Esophagus squamous epithelium (tissue), 5 donors: ENCODE measurements around the gene CST9. TPM values are rescaled to one million over a fixed set of nuclear protein-coding genes. Genes with fewer than 3 reads are reported as not detected.
A peak's percentile ranks its signal among the peaks of the same experiment; 100 is the strongest.

Experiments used
- DNase-seq: peaks from one replicate; lab custom pipeline; 2025; lab: John Stamatoyannopoulos, UW
- H3K27ac ChIP-seq, 4 donors: fragments of 200-600 bp; sonication (generic); one replicate each; pipeline ENCODE4 v1.5.1; 2016 to 2019; ENCODE audit warnings: mild to moderate bottlenecking in 1 of 4
- H3K27me3 ChIP-seq, 4 donors: fragments of 200-600 bp; sonication (generic); 1 replicate in 3 of 4; 2 replicates in 1 of 4; pipeline versions ENCODE4 v1.5.1 to v1.6.0; 2017 to 2021; ENCODE audit warnings: antibody characterized with exemption in 1 of 4
- H3K36me3 ChIP-seq, 3 donors: fragments of 200-600 bp; sonication (generic); one replicate each; pipeline ENCODE4 v1.5.1; 2016 to 2019
- H3K4me1 ChIP-seq, 3 donors: fragments of 200-600 bp; sonication (generic); one replicate each; pipeline ENCODE4 v1.5.1; 2017 to 2019
- H3K4me3 ChIP-seq, 4 donors: fragments of 200-600 bp; sonication (generic); 1 replicate in 3 of 4; 2 replicates in 1 of 4; pipeline ENCODE4 v1.5.1; 2016 to 2019; ENCODE audit warnings: mild to moderate bottlenecking in 2 of 4, moderate library complexity in 1 of 4
- H3K9me3 ChIP-seq, 3 donors: fragments of 200-600 bp; sonication (generic); one replicate each; pipeline ENCODE4 v1.5.1; 2016 to 2019
- POLR2A ChIP-seq, 4 donors: fragments of 450-650 bp; IDR thresholded peaks; one replicate each; pipeline ENCODE4 v1.6.1; 2017; ENCODE audit warnings: antibody characterized with exemption in 4 of 4, mild to moderate bottlenecking in 4 of 4, moderate library complexity in 3 of 4
- WGBS, 2 donors: methylation state at CpG; one replicate each; pipeline ENCODE4 v1.1.5; 2018; 5-methylcytosine and 5-hydroxymethylcytosine counted together
- intact Hi-C: fragments of 100-400 bp; cut with DNase I; formaldehyde crosslinking; loops from one replicate; pipeline ENCODE4 v1.15.0; 2022
- total RNA-seq, 4 donors: library from RNA; depleted of rRNA; stranded (reverse); fragments of >200 nt; gene quantifications; one replicate each; pipeline ENCODE4 v1.1.0, GENCODE V29; 2016
- TF ChIP-seq, protein P1 (sequence below), 6 experiments: fragments of 450-650 bp in 4 of 6; fragments of 200-600 bp in 2 of 6; sonication (generic) in 2 of 6; IDR thresholded peaks; one replicate each; pipeline ENCODE4 v1.5.1; 2016 to 2019; ENCODE audit warnings: antibody characterized with exemption in 6 of 6, mild to moderate bottlenecking in 4 of 6, moderate library complexity in 4 of 6
- donor health status: DM: yes; HTN: yes; CAD: no.

Gene CST9, protein sequence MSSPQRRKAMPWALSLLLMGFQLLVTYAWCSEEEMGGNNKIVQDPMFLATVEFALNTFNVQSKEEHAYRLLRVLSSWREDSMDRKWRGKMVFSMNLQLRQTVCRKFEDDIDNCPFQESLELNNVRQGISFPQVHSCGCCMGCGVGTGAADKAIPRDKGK
- not detected for total RNA-seq

DNA sequence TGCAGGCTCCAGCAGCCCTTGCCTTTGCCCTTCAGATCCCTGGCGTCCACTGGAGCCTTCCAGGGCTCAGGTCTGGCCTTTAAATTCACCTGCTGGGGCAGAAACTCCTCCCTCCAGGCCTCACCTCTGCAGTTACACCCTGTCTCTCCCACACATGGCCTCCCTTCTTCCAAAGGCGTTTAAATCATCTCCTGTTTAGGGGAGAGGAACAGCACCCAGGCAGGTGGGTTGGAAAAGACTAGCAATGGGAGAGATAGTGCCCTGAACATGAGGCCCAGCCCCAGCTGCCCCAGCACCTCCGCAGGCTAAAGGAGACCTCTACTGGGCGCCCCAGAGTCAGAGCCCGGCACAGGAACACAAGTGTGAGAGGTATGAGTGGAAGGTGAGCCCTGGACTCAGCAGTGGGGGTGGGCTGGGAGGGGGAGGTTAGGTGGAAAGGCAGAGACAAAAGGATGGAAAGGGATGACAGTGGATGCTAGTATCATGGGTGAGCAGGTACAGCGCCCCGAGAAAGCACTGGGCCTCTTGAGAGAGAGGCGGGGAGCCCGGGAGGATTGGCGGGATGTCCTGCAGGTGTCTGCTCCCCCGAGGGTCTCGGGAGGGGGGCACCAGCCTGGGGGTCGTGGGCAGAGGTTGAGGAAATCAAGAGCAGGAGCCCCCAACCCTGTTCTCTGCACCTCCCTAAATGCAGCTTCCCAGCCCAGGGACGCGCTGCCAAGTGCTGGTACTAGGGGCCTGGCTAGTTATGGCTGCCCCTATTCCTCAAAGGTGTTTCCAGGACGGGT lies at the start of gene CST9:
Gene CST9 (minus strand): TSS at position 51 of the 785 bp plus-strand sequence. CDS start 53 bp downstream, outside the sequence.
- Histone ChIP-seq H3K4me3 (no peak within 1 kb of the TSS), H3K36me3 (no peaks in the 10 kb centered on the region), H3K27ac (no peak within 1 kb of the TSS), H3K9me3 (no peaks in the 10 kb centered on the region), H3K4me1 (peaks cover 0 to 14% (median 3%) of the 10 kb centered on the region in 3 donors), H3K27me3 (no peaks in the 10 kb centered on the region)
- TF ChIP-seq, protein P1, sequence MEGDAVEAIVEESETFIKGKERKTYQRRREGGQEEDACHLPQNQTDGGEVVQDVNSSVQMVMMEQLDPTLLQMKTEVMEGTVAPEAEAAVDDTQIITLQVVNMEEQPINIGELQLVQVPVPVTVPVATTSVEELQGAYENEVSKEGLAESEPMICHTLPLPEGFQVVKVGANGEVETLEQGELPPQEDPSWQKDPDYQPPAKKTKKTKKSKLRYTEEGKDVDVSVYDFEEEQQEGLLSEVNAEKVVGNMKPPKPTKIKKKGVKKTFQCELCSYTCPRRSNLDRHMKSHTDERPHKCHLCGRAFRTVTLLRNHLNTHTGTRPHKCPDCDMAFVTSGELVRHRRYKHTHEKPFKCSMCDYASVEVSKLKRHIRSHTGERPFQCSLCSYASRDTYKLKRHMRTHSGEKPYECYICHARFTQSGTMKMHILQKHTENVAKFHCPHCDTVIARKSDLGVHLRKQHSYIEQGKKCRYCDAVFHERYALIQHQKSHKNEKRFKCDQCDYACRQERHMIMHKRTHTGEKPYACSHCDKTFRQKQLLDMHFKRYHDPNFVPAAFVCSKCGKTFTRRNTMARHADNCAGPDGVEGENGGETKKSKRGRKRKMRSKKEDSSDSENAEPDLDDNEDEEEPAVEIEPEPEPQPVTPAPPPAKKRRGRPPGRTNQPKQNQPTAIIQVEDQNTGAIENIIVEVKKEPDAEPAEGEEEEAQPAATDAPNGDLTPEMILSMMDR (IDR thresholded peaks at IDR 0.05), result no peak
- no peak for TF ChIP-seq POLR2A (IDR thresholded peaks at IDR 0.05)
- no peak for DNase-seq
- intact Hi-C loops, result loop anchor here (5.0 kb wide), 1 partner anchor 164 kb away; no protein-coding TSS in a partner anchor
- WGBS, 2 donors, result 50 to 62% methylated on average over 9 to 12 of the region's 16 CpGs

DNA sequence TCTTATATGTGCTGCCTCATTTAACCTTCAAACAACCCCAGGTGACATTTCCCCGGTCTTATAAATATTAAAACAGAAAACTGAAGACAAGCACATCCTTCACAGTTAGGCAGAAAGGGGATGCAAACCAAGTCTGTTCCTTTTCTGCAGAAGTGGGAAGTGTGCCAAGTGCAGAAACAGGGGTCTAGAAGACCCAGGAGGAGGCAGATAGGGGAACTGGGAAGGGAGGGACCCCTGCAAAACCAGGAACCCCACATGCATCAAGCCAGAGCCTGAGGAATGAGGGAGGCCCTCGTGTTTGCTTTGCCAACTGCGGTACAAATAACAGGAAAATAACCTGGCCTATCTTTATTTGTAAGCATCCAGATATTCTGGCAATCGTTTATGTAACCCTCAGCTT lies 49.0 kb upstream of the CST9 start:
- Histone ChIP-seq H3K27me3 (no peaks in the 10 kb centered on the region), H3K27ac (peak overlapping the region in 3 of 4 donors; percentile 70 to 75 (median 74)), H3K36me3 (no peaks in the 10 kb centered on the region), H3K9me3 (no peaks in the 10 kb centered on the region), H3K4me3 (no peak overlapping the region), H3K4me1 (peaks cover 27 to 50% (median 27%) of the 10 kb centered on the region in 3 donors)
- no peak for DNase-seq
- 56 to 59% methylated on average over 4 of the region's 4 CpGs for WGBS, 2 donors
- intact Hi-C loops, result no loop called here
- TF ChIP-seq POLR2A (IDR thresholded peaks at IDR 0.05), result no peak
- TF ChIP-seq, protein P1 (IDR thresholded peaks at IDR 0.05), result no peak

DNA sequence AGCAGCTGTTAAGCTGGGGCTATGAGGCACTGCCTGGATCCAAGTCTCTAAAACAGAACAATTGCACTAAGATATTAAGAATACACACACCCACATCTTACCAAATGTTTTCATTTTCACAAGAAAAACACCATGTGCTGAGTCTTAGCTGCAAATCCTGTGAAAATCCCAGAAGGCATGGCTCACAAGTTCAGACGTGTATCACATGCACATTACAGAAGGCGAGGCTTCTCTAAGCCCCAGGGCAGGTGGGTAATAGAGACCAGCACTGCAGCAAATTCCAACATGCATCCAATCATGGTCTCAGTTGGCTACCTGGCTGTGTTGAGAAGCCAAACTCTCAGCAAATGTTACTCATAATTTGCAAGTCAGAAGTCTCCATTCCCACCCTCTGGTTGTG lies 48.3 kb upstream of the CST9 start:
- 8 to 37% methylated on average over 2 of the region's 2 CpGs for WGBS, 2 donors
- H3K27ac ChIP-seq, result peak overlapping the region in 3 of 4 donors; percentile 11 to 75 (median 70)
- DNase-seq, result no peak

DNA sequence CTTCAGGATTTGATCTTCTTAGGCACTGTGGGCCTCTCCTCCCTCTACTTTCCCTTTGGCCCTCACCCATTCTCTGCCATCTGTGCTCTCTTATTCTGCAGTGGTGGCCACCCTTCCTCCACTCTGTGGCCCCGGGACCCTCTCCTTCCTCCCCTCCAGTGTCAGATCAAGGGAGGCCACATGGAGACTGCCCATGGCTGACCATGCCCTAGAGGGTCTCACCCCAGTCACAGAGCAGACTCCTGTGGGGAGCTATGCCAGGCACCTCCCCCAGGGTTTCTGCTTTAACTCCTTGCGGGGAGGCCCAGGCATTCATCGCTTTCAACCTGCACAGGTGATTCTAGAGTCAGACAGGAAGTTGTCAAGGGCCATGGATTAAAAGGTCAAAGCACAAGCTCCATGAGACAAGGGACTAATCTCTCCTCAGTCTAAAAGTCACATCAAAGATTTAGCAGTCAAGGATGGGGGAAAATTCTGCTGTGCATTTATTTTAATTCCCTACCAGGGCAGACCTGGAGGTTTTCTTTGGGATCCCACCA lies 47.8 kb upstream of the CST9 start:
- TF ChIP-seq POLR2A (IDR thresholded peaks at IDR 0.05), result no peak
- TF ChIP-seq, protein P1 (IDR thresholded peaks at IDR 0.05), result no peak
- Histone ChIP-seq H3K4me1 (peaks cover 27 to 44% (median 27%) of the 10 kb centered on the region in 3 donors), H3K4me3 (no peak overlapping the region), H3K36me3 (no peaks in the 10 kb centered on the region), H3K27ac (peak overlapping the region; percentile 1 to 75 (median 34)), H3K27me3 (no peaks in the 10 kb centered on the region), H3K9me3 (no peaks in the 10 kb centered on the region)
- 68% methylated on average over 3 of the region's 3 CpGs; no CpG with 5 or more reads in 1 of the 2 donors for WGBS, 2 donors
- DNase-seq, result no peak
- intact Hi-C loops, result no loop called here

More for the DNA sequence above, 48.3 kb upstream of the CST9 start:
- H3K4me3 ChIP-seq, result no peak overlapping the region
- TF ChIP-seq, protein P1 (IDR thresholded peaks at IDR 0.05), result no peak
- no peak for TF ChIP-seq POLR2A (IDR thresholded peaks at IDR 0.05)
- no peaks in the 10 kb centered on the region for H3K27me3 ChIP-seq
- no peaks in the 10 kb centered on the region for H3K36me3 ChIP-seq
- intact Hi-C loops, result no loop called here
- no peaks in the 10 kb centered on the region for H3K9me3 ChIP-seq
- H3K4me1 ChIP-seq, result peaks cover 27 to 44% (median 27%) of the 10 kb centered on the region in 3 donors
